Osteocyte (in vitro differentiated cells): ENCODE results near the gene ANAPC5. TPM values are rescaled to one million over a fixed set of nuclear protein-coding genes. Genes with fewer than 3 reads are reported as not detected.

Experiments used
- DNase-seq: peaks from one replicate; pipeline ENCODE4 v3.0.0; 2021; ENCODE audit warnings: mixed read lengths; ENCODE audit not compliant: unreplicated experiment; ENCODE audit errors: extremely low spot score
- H3K27ac Mint-ChIP-seq: one replicate; pipeline ENCODE4 v1.8.0; 2021; ENCODE audit warnings: mild to moderate bottlenecking, mixed read lengths; ENCODE audit not compliant: unreplicated experiment
- H3K27me3 Mint-ChIP-seq: one replicate; pipeline ENCODE4 v1.8.0; 2021; ENCODE audit warnings: mixed read lengths; ENCODE audit not compliant: unreplicated experiment
- H3K36me3 Mint-ChIP-seq: one replicate; pipeline ENCODE4 v1.8.0; 2021; ENCODE audit warnings: mixed read lengths; ENCODE audit not compliant: unreplicated experiment
- H3K4me1 Mint-ChIP-seq: one replicate; pipeline ENCODE4 v1.8.0; 2021; ENCODE audit warnings: mixed read lengths; ENCODE audit not compliant: unreplicated experiment
- H3K4me3 Mint-ChIP-seq: one replicate; pipeline ENCODE4 v1.8.0; 2021; ENCODE audit warnings: mild to moderate bottlenecking, moderate library complexity, mixed read lengths; ENCODE audit not compliant: unreplicated experiment
- H3K9me3 Mint-ChIP-seq: one replicate; pipeline ENCODE4 v1.8.0; 2021; ENCODE audit warnings: mixed read lengths; ENCODE audit not compliant: unreplicated experiment
- total RNA-seq: library from RNA; stranded (reverse); gene quantifications from 2 replicates; pipeline ENCODE4 v1.2.1, GENCODE V29; 2021
- TF ChIP-seq, protein P1 (sequence below): fragments of 200-600 bp; sonication (generic); IDR thresholded peaks from 2 replicates; pipeline ENCODE4 v1.5.0; 2021; ENCODE audit warnings: antibody characterized with exemption, mild to moderate bottlenecking, moderate library complexity

The ANAPC5 gene
- total RNA-seq, 1 donor from 2014 or later = 130 TPM

DNA sequence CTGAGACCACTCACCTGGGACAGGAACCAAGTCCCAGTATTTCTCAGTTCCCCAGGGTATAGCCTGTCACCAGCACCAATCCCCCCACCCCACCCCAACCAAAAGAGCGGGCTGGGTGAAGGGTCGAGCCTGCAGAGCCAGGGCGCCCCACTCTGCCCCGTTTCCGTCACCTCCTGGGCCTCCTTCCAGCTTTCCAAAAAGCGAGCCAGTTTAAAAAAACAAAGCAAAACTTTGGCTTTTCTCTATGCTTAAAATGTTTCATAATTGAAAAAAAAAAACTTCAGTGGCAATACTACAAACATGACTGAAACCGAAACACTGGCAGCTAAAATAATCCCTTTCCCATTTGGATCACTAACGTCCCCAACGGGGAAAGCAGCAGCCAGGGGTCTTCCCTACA, 63.2 kb downstream of the ANAPC5 start:
- TF ChIP-seq, protein P1, sequence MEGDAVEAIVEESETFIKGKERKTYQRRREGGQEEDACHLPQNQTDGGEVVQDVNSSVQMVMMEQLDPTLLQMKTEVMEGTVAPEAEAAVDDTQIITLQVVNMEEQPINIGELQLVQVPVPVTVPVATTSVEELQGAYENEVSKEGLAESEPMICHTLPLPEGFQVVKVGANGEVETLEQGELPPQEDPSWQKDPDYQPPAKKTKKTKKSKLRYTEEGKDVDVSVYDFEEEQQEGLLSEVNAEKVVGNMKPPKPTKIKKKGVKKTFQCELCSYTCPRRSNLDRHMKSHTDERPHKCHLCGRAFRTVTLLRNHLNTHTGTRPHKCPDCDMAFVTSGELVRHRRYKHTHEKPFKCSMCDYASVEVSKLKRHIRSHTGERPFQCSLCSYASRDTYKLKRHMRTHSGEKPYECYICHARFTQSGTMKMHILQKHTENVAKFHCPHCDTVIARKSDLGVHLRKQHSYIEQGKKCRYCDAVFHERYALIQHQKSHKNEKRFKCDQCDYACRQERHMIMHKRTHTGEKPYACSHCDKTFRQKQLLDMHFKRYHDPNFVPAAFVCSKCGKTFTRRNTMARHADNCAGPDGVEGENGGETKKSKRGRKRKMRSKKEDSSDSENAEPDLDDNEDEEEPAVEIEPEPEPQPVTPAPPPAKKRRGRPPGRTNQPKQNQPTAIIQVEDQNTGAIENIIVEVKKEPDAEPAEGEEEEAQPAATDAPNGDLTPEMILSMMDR = no peak
- Mint-ChIP-seq H3K4me1 (peaks cover 4% of the 10 kb centered on the region), H3K27ac (no peak overlapping the region), H3K36me3 (peaks cover 6% of the 10 kb centered on the region), H3K27me3 (no peaks in the 10 kb centered on the region), H3K4me3 (no peak overlapping the region), H3K9me3 (no peaks in the 10 kb centered on the region)
- no peak for DNase-seq

GRCh38 chr12:121288158-121288845, 63.9 kb downstream of the ANAPC5 start:
- H3K27me3 Mint-ChIP-seq = no peaks in the 10 kb centered on the region
- H3K4me1 Mint-ChIP-seq = peaks cover 4% of the 10 kb centered on the region
- no peak overlapping the region for H3K4me3 Mint-ChIP-seq

GRCh38 chr12:121287267-121287954, 64.8 kb downstream of the ANAPC5 start:
- no peak for DNase-seq

More at GRCh38 chr12:121288158-121288845, 63.9 kb downstream of the ANAPC5 start:
- Mint-ChIP-seq H3K36me3 (peaks cover 8% of the 10 kb centered on the region), H3K27ac (no peak overlapping the region), H3K9me3 (no peaks in the 10 kb centered on the region)
- TF ChIP-seq, protein P1 = no peak
- DNase-seq = no peak

GRCh38 chr12:121285856-121286255, 66.4 kb downstream of the ANAPC5 start:
- no peak for DNase-seq
- no peak overlapping the region for H3K27ac Mint-ChIP-seq
- H3K4me1 Mint-ChIP-seq = peaks cover 4% of the 10 kb centered on the region
- H3K9me3 Mint-ChIP-seq = no peaks in the 10 kb centered on the region
- TF ChIP-seq, protein P1 = no peak
- H3K4me3 Mint-ChIP-seq = no peak overlapping the region
- no peaks in the 10 kb centered on the region for H3K27me3 Mint-ChIP-seq
- peaks cover 5% of the 10 kb centered on the region for H3K36me3 Mint-ChIP-seq

More at GRCh38 chr12:121287267-121287954, 64.8 kb downstream of the ANAPC5 start:
- TF ChIP-seq, protein P1 = no peak
- Mint-ChIP-seq H3K4me3 (no peak overlapping the region), H3K9me3 (no peaks in the 10 kb centered on the region), H3K36me3 (peaks cover 8% of the 10 kb centered on the region), H3K27ac (no peak overlapping the region), H3K27me3 (no peaks in the 10 kb centered on the region), H3K4me1 (peaks cover 4% of the 10 kb centered on the region)
